Esophagus muscularis mucosa (tissue), 4 donors: Measurements from ENCODE around the gene MED10. TPM values are rescaled to one million over a fixed set of nuclear protein-coding genes. Genes with fewer than 3 reads are reported as not detected.

Experiments
- DNase-seq: peaks from one replicate; pipeline ENCODE4 v3.0.0-alpha.2; 2017; ENCODE audit errors: extremely low spot score
- H3K27ac ChIP-seq, 4 donors: fragments of 200-600 bp; sonication (generic); replicated peaks in 1 of 4; 1 replicate in 3 of 4; 2 replicates in 1 of 4; pipeline ENCODE4 v1.5.1; 2016 to 2019; ENCODE audit warnings: mild to moderate bottlenecking in 1 of 4
- H3K27me3 ChIP-seq, 4 donors: fragments of 200-600 bp; sonication (generic); one replicate each; pipeline versions ENCODE4 v1.5.1 to v1.6.0; 2016 to 2019
- H3K36me3 ChIP-seq, 4 donors: fragments of 200-600 bp; sonication (generic); one replicate each; pipeline ENCODE4 v1.5.1; 2016 to 2019
- H3K4me1 ChIP-seq, 4 donors: fragments of 200-600 bp; sonication (generic); one replicate each; pipeline ENCODE4 v1.5.1; 2016 to 2019
- H3K4me3 ChIP-seq, 4 donors: fragments of 200-600 bp; sonication (generic); 1 replicate in 2 of 4; 2 replicates in 2 of 4; pipeline ENCODE4 v1.5.1; 2016 to 2019; ENCODE audit warnings: mild to moderate bottlenecking in 4 of 4, moderate library complexity in 1 of 4
- H3K9me3 ChIP-seq, 4 donors: fragments of 200-600 bp; sonication (generic); 1 replicate in 3 of 4; 2 replicates in 1 of 4; pipeline ENCODE4 v1.5.1; 2016 to 2019
- CTCF ChIP-seq, 3 experiments: fragments of 200-600 bp in 2 of 3; fragments of 450-650 bp in 1 of 3; sonication (generic) in 2 of 3; IDR thresholded peaks; one replicate each; pipeline ENCODE4 v1.5.1; 2017 to 2019; ENCODE audit warnings: antibody characterized with exemption in 3 of 3, mild to moderate bottlenecking in 2 of 3, moderate library complexity in 1 of 3
- EP300 ChIP-seq: sonication (generic); formaldehyde crosslinking; IDR thresholded peaks from one replicate; pipeline ENCODE4 v1.6.1; 2017; ENCODE audit warnings: antibody characterized with exemption
- POLR2A ChIP-seq: fragments of 450-650 bp; IDR thresholded peaks from one replicate; pipeline ENCODE4 v1.6.1; 2017; ENCODE audit warnings: antibody characterized with exemption, moderate library complexity, mild to moderate bottlenecking, low read depth
- POLR2AphosphoS5 ChIP-seq, 2 donors: sonication (generic); formaldehyde crosslinking; IDR thresholded peaks; one replicate each; pipeline ENCODE4 v1.6.1; 2017; ENCODE audit warnings: antibody characterized with exemption in 2 of 2
- WGBS: methylation state at CpG from one replicate; pipeline ENCODE4 v1.1.5; 2018; 5-methylcytosine and 5-hydroxymethylcytosine counted together
- intact Hi-C: fragments of 100-400 bp; cut with DNase I; formaldehyde crosslinking; loops from one replicate; pipeline ENCODE4 v1.15.1; 2023
- total RNA-seq, 4 donors: library from RNA; depleted of rRNA; stranded (reverse); fragments of >200 nt; gene quantifications; one replicate each; pipeline versions ENCODE4 v1.1.0 to v1.2.1, GENCODE V29; 2016

MED10 gene
- total RNA-seq, 4 donors from 2014 or later = 29.9 to 47.2 (median 35.2) TPM

GRCh38 chr5:6393596-6394194, 15.3 kb upstream of the MED10 start:
- Histone ChIP-seq H3K9me3 (no peaks in the 10 kb centered on the region), H3K27me3 (peaks cover 0 to 60% (median 0%) of the 10 kb centered on the region in 4 donors), H3K27ac (no peak overlapping the region), H3K36me3 (no peaks in the 10 kb centered on the region), H3K4me3 (no peak overlapping the region), H3K4me1 (no peaks in the 10 kb centered on the region)
- intact Hi-C loops = no loop called here
- DNase-seq = no peak
- 88% methylated on average over 2 of the region's 2 CpGs for WGBS
- TF ChIP-seq EP300 = no peak

- intact Hi-C loops = no loop called here
These were observed 14.2 kb upstream of the MED10 start for GRCh38 chr5:6392561-6392960.

GRCh38 chr5:6391151-6391550, 12.8 kb upstream of the MED10 start:
- WGBS = 85% methylated on average over 4 of the region's 4 CpGs
- no peaks in the 10 kb centered on the region for H3K9me3 ChIP-seq
- intact Hi-C loops = no loop called here
- TF ChIP-seq EP300 (no peak), CTCF (IDR thresholded peaks at IDR 0.05) (no peak), POLR2A (no peak), POLR2AphosphoS5 (IDR thresholded peaks at IDR 0.05) (no peak)
- H3K36me3 ChIP-seq = no peaks in the 10 kb centered on the region
- DNase-seq = peak; percentile 82
- H3K27ac ChIP-seq = no peak overlapping the region
- no peak overlapping the region for H3K4me3 ChIP-seq
- H3K27me3 ChIP-seq = peaks cover 0 to 44% (median 0%) of the 10 kb centered on the region in 4 donors
- no peaks in the 10 kb centered on the region for H3K4me1 ChIP-seq

More at GRCh38 chr5:6392561-6392960, 14.2 kb upstream of the MED10 start:
- peaks cover 0 to 54% (median 0%) of the 10 kb centered on the region in 4 donors for H3K27me3 ChIP-seq
- H3K27ac ChIP-seq = no peak overlapping the region
- no peak overlapping the region for H3K4me3 ChIP-seq
- H3K4me1 ChIP-seq = no peaks in the 10 kb centered on the region
- no peaks in the 10 kb centered on the region for H3K36me3 ChIP-seq
- 46% methylated on average over 2 of the region's 2 CpGs for WGBS
- DNase-seq = no peak
- TF ChIP-seq POLR2AphosphoS5 (IDR thresholded peaks at IDR 0.05) (no peak), POLR2A (no peak), CTCF (IDR thresholded peaks at IDR 0.05) (no peak)
- no peaks in the 10 kb centered on the region for H3K9me3 ChIP-seq

DNA sequence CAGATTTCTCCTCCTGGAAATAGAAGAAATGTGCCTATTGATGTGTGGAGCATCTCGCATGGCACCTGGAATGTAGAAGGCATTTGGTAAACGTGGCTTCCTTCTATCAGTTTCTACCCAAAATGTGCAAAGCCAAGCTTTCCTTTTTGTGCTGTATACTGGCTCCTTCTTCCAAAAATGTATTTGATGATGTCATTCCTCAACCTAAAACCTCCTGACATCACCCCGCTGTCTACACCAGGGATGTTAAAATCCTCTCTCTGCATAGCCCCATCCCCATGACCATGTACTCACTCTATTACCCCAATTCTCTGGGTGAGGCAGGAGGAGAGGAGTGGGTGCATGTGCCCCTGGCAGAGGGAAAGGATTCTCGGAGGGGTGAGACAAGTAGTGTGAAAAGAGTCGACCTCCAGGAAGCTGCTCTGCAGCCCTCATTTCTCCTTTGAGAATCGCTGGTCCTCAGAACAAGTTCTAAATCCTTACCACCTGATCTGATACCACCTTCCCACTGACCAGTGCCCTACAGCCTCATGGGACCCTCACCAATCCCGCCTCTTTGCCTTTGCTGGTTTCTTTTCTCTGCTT, 11.7 kb upstream of the MED10 start:
- Histone ChIP-seq H3K4me3 (no peak overlapping the region), H3K36me3 (no peaks in the 10 kb centered on the region), H3K27me3 (peaks cover 0 to 47% (median 0%) of the 10 kb centered on the region in 4 donors), H3K27ac (no peak overlapping the region), H3K4me1 (no peaks in the 10 kb centered on the region), H3K9me3 (no peaks in the 10 kb centered on the region)
- TF ChIP-seq EP300 = no peak
- no peak for TF ChIP-seq POLR2A
- no peak for TF ChIP-seq CTCF (IDR thresholded peaks at IDR 0.05)
- no peak for TF ChIP-seq POLR2AphosphoS5 (IDR thresholded peaks at IDR 0.05)
- intact Hi-C loops = no loop called here
- WGBS = 82% methylated on average over 7 of the region's 7 CpGs
- DNase-seq = peak; percentile 74

DNA sequence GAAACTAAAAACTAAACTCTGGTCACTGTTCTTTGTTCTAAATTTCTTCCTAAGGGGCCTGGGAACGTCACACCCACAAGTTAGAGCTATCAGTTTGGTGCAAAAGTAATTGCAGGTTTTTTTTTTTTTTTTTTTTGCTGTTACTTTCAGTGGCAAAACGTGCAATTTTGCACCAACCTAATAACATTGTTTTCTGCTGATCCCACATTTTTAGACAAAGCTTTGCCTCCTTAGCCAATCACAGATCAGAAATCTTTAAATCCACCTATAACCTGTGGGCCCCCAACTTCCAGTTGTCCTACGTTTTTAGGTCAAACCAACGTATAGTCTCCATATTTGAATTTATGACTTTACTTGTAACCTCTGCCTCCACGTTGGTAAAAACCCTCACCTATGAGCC, 11.1 kb upstream of the MED10 start:
- Histone ChIP-seq H3K4me1 (no peaks in the 10 kb centered on the region), H3K9me3 (no peaks in the 10 kb centered on the region), H3K27me3 (peaks cover 0 to 43% (median 0%) of the 10 kb centered on the region in 4 donors), H3K4me3 (no peak overlapping the region), H3K27ac (no peak overlapping the region), H3K36me3 (no peaks in the 10 kb centered on the region)
- TF ChIP-seq EP300 (no peak), POLR2AphosphoS5 (IDR thresholded peaks at IDR 0.05) (no peak)
- WGBS = 73% methylated on average over 5 of the region's 5 CpGs
- intact Hi-C loops = no loop called here
- DNase-seq = no peak

GRCh38 chr5:6387970-6388369, 9.6 kb upstream of the MED10 start:
- intact Hi-C loops = no loop called here
- no peak overlapping the region for H3K27ac ChIP-seq
- TF ChIP-seq CTCF (IDR thresholded peaks at IDR 0.05) (no peak), POLR2AphosphoS5 (IDR thresholded peaks at IDR 0.05) (no peak), EP300 (no peak), POLR2A (no peak)
- no peak for DNase-seq
- no peaks in the 10 kb centered on the region for H3K4me1 ChIP-seq
- no peaks in the 10 kb centered on the region for H3K36me3 ChIP-seq
- no peak overlapping the region for H3K4me3 ChIP-seq
- H3K9me3 ChIP-seq = no peaks in the 10 kb centered on the region
- H3K27me3 ChIP-seq = peaks cover 0 to 41% (median 0%) of the 10 kb centered on the region in 4 donors
